SHP77 (cell line): ENCODE data around the gene TRIM67.
"Not testable (repeated sequence)": the region's sequence is repeated elsewhere in the genome, so short reads cannot be mapped to it uniquely, and the experiment has no call there.

Experiments
- DNase-seq, 2 experiments: peaks; one replicate each; lab custom pipeline; 2025; lab: John Stamatoyannopoulos, UW

The TRIM67 gene

GRCh38 chr1:231203259-231204057 is 41.6 kb downstream of the TRIM67 start:
- no peak for DNase-seq

GRCh38 chr1:231206856-231207255 is 45.0 kb downstream of the TRIM67 start:
- DNase-seq, result no peak

GRCh38 chr1:231207437-231207836 is 45.6 kb downstream of the TRIM67 start:
- DNase-seq, result no peak

GRCh38 chr1:231208980-231209379 is 47.1 kb downstream of the TRIM67 start:
- no peak for DNase-seq

GRCh38 chr1:231209531-231209930 is 47.7 kb downstream of the TRIM67 start:
- no peak for DNase-seq

GRCh38 chr1:231210126-231210525 is 48.3 kb downstream of the TRIM67 start:
- DNase-seq, result no peak

GRCh38 chr1:231211005-231211857 is 49.4 kb downstream of the TRIM67 start:
- peak; percentile 64 to 84 for DNase-seq

- DNase-seq, result not testable (repeated sequence)
Measured at GRCh38 chr1:231212301-231212700, 50.4 kb downstream of the TRIM67 start.

GRCh38 chr1:231213831-231214573 is 52.1 kb downstream of the TRIM67 start:
- no peak for DNase-seq

GRCh38 chr1:231214918-231215680 is 53.2 kb downstream of the TRIM67 start:
- no peak for DNase-seq

GRCh38 chr1:231215681-231216385 is 54.0 kb downstream of the TRIM67 start:
- no peak for DNase-seq

- no peak for DNase-seq
Measured at GRCh38 chr1:231216498-231216897, 54.6 kb downstream of the TRIM67 start.

- no peak for DNase-seq
Measured at GRCh38 chr1:231217056-231217455, 55.2 kb downstream of the TRIM67 start.

- DNase-seq, result no peak
Measured at GRCh38 chr1:231218078-231218477, 56.2 kb downstream of the TRIM67 start.

GRCh38 chr1:231219422-231220401 is 57.9 kb downstream of the TRIM67 start:
- DNase-seq, result no peak

GRCh38 chr1:231220801-231221200 is 58.9 kb downstream of the TRIM67 start:
- DNase-seq, result no peak

- DNase-seq, result no peak
Measured at GRCh38 chr1:231226156-231226555, 64.3 kb downstream of the TRIM67 start.

GRCh38 chr1:231231511-231231910 is 69.7 kb downstream of the TRIM67 start:
- DNase-seq, result no peak

- DNase-seq, result no peak
Measured at GRCh38 chr1:231232870-231233734, 71.2 kb downstream of the TRIM67 start.
